H1 (cell line): Measurements from ENCODE around the gene TNFRSF18. TPM values are rescaled to one million over a fixed set of nuclear protein-coding genes. Genes with fewer than 3 reads are reported as not detected.

Experiments
- CTCF ChIA-PET: fragments of 300-600 bp; sonication (Branson Sonifier 250); formaldehyde crosslinking; loops from one replicate; lab custom pipeline; 2021; ENCODE audit not compliant: partially characterized antibody; lab: Charles Lee
- POLR2A ChIA-PET: fragments of 300-600 bp; sonication (Branson Sonifier 250); formaldehyde crosslinking; loops from one replicate; lab custom pipeline; 2021; ENCODE audit warnings: inconsistent platforms; ENCODE audit not compliant: partially characterized antibody; lab: Charles Lee
- DNase-seq, 2 experiments: peaks; one replicate each; pipeline versions ENCODE4 v3.0.0 to v3.0.0-alpha.2; 2010 to 2022; ENCODE audit warnings: low spot score in 2 of 2, low read depth in 1 of 2, mixed read lengths in 1 of 2
- FAIRE-seq: peaks from 2 replicates; lab custom pipeline; 2011; peaks lifted over from hg19 to GRCh38; lab: Jason Lieb, UNC
- H2AFZ ChIP-seq: 2 replicates; pipeline ENCODE4 v1.8.1; 2012; ENCODE audit warnings: low read length, inconsistent platforms
- H2AK5ac ChIP-seq: 2 replicates; pipeline ENCODE4 v1.6.1; 2013; ENCODE audit warnings: low read depth, low read length
- H2BK120ac ChIP-seq: replicated peaks from 2 replicates; pipeline ENCODE3; 2013; ENCODE audit warnings: low read depth, low read length, inconsistent platforms
- H2BK12ac ChIP-seq: 2 replicates; pipeline ENCODE4 v1.6.1; 2013; ENCODE audit warnings: low read depth, low read length
- H2BK15ac ChIP-seq: 2 replicates; pipeline ENCODE4 v1.6.1; 2013; ENCODE audit warnings: low read length
- H2BK20ac ChIP-seq: 2 replicates; pipeline ENCODE4 v1.6.1; 2013; ENCODE audit warnings: low read length
- H2BK5ac ChIP-seq: 2 replicates; pipeline ENCODE4 v1.6.1; 2013; ENCODE audit warnings: low read depth, low read length
- H3K14ac ChIP-seq: 2 replicates; pipeline ENCODE4 v1.6.1; 2013; ENCODE audit warnings: inconsistent platforms; ENCODE audit not compliant: insufficient read length
- H3K18ac ChIP-seq: 2 replicates; pipeline ENCODE4 v1.6.1; 2013; ENCODE audit warnings: low read length; ENCODE audit errors: extremely low read depth
- H3K23ac ChIP-seq: 2 replicates; pipeline ENCODE4 v1.6.1; 2013; ENCODE audit warnings: inconsistent platforms; ENCODE audit not compliant: insufficient read length
- H3K23me2 ChIP-seq: 2 replicates; pipeline ENCODE4 v1.6.1; 2013; ENCODE audit warnings: low read depth, low read length
- H3K27ac ChIP-seq: 2 replicates; pipeline ENCODE4 v1.6.1; 2011; ENCODE audit warnings: low read depth, low read length, inconsistent platforms
- H3K27me3 ChIP-seq, 4 experiments: replicated peaks in 1 of 4; 1 replicate in 1 of 4; 2 replicates in 3 of 4; pipeline versions ENCODE4 v1.6.1 to v1.8.1; 2011 to 2013; ENCODE audit warnings: low read length in 3 of 4, mild to moderate bottlenecking in 3 of 4, inconsistent platforms in 2 of 4, mixed read lengths in 2 of 4, moderate library complexity in 1 of 4; ENCODE audit not compliant: control insufficient read depth in 3 of 4, insufficient read depth in 3 of 4; ENCODE audit errors: extremely low read depth in 1 of 4
- H3K36me3 ChIP-seq, 4 experiments: 2 replicates each; pipeline versions ENCODE4 v1.6.1 to v1.8.1; 2011 to 2013; ENCODE audit warnings: mild to moderate bottlenecking in 4 of 4, low read length in 3 of 4, moderate library complexity in 2 of 4, control low read depth in 1 of 4, inconsistent platforms in 1 of 4; ENCODE audit not compliant: insufficient read depth in 4 of 4, control insufficient read depth in 2 of 4
- H3K4ac ChIP-seq: replicated peaks from 2 replicates; pipeline ENCODE3; 2013; ENCODE audit warnings: low read length, low read depth, mixed read lengths, inconsistent platforms; ENCODE audit not compliant: insufficient read length
- H3K4me1 ChIP-seq, 4 experiments: replicated peaks in 1 of 4; 1 replicate in 1 of 4; 2 replicates in 3 of 4; pipeline versions ENCODE4 v1.6.1 to v1.8.1; 2011 to 2013; ENCODE audit warnings: low read length in 3 of 4, inconsistent platforms in 2 of 4, mixed read lengths in 1 of 4; ENCODE audit not compliant: insufficient read depth in 4 of 4, control insufficient read depth in 3 of 4
- H3K4me2 ChIP-seq, 2 experiments: 2 replicates each; pipeline versions ENCODE4 v1.6.1 to v1.8.1; 2011 to 2013; ENCODE audit warnings: low read depth in 2 of 2, low read length in 2 of 2, control low read depth in 1 of 2, inconsistent platforms in 1 of 2, mild to moderate bottlenecking in 1 of 2; ENCODE audit not compliant: insufficient read depth in 1 of 2
- H3K4me3 ChIP-seq, 4 experiments: fragments of 200-600, 300-600 bp in 1 of 4; sonication (generic), shearing (Covaris generic), sonication (Bioruptor Twin) in 1 of 4; 2 replicates each; pipeline versions ENCODE4 v1.5.1 to v1.8.1; 2011 to 2016; ENCODE audit warnings: low read length in 4 of 4, low read depth in 3 of 4, control low read depth in 2 of 4, inconsistent platforms in 2 of 4, mild to moderate bottlenecking in 2 of 4, mixed read lengths in 1 of 4, moderate library complexity in 1 of 4; ENCODE audit not compliant: insufficient read depth in 2 of 4; ENCODE audit errors: extremely low read depth in 1 of 4
- H3K56ac ChIP-seq: replicated peaks from 2 replicates; pipeline ENCODE3; 2013; ENCODE audit warnings: low read depth, mild to moderate bottlenecking, mixed read lengths, low read length, inconsistent platforms; ENCODE audit not compliant: insufficient read length
- H3K79me1 ChIP-seq: 2 replicates; pipeline ENCODE4 v1.6.1; 2013; ENCODE audit warnings: low read depth, low read length, control low read depth
- H3K79me2 ChIP-seq, 2 experiments: 2 replicates each; pipeline versions ENCODE4 v1.6.1 to v1.8.1; 2012 to 2013; ENCODE audit warnings: low read length in 2 of 2, mild to moderate bottlenecking in 2 of 2, inconsistent platforms in 1 of 2; ENCODE audit not compliant: insufficient read depth in 2 of 2, control insufficient read depth in 1 of 2
- H3K9ac ChIP-seq, 4 experiments: replicated peaks in 1 of 4; 1 replicate in 1 of 4; 2 replicates in 3 of 4; pipeline versions ENCODE4 v1.6.1 to v1.8.1; 2011 to 2013; ENCODE audit warnings: low read depth in 3 of 4, low read length in 3 of 4, control low read depth in 2 of 4, mild to moderate bottlenecking in 2 of 4, moderate library complexity in 2 of 4, inconsistent platforms in 1 of 4; ENCODE audit errors: extremely low read depth in 1 of 4
- H3K9me3 ChIP-seq, 2 experiments: 2 replicates each; pipeline versions ENCODE4 v1.6.1 to v1.8.1; 2012 to 2013; ENCODE audit warnings: mild to moderate bottlenecking in 2 of 2, moderate library complexity in 2 of 2, control low read depth in 1 of 2, inconsistent platforms in 1 of 2, low read depth in 1 of 2, low read length in 1 of 2, mixed read lengths in 1 of 2; ENCODE audit not compliant: insufficient read depth in 2 of 2
- H4K20me1 ChIP-seq, 2 experiments: replicated peaks in 1 of 2; 2 replicates each; pipeline versions ENCODE3 to v1.8.1; 2011 to 2013; ENCODE audit warnings: inconsistent platforms in 2 of 2, low read length in 2 of 2, mild to moderate bottlenecking in 1 of 2; ENCODE audit not compliant: insufficient read depth in 2 of 2, control insufficient read depth in 1 of 2
- H4K5ac ChIP-seq: 2 replicates; pipeline ENCODE4 v1.6.1; 2013; ENCODE audit warnings: low read length, low read depth, mixed read lengths, inconsistent platforms; ENCODE audit not compliant: insufficient read length
- H4K8ac ChIP-seq: 2 replicates; pipeline ENCODE4 v1.8.0; 2013; ENCODE audit warnings: mild to moderate bottlenecking, moderate library complexity, low read length, inconsistent platforms; ENCODE audit not compliant: insufficient read depth; ENCODE audit errors: extremely low read depth
- H4K91ac ChIP-seq: replicated peaks from 2 replicates; pipeline ENCODE3; 2013; ENCODE audit warnings: low read length, mixed read lengths, inconsistent platforms; ENCODE audit not compliant: insufficient read length
- ATF2 ChIP-seq: IDR thresholded peaks from 2 replicates; pipeline ENCODE4 v1.6.1; 2012; ENCODE audit warnings: low read length, inconsistent platforms
- CBX5 ChIP-seq: fragments of 300-800, 300-1000 bp; sonication (generic); IDR thresholded peaks from 2 replicates; pipeline ENCODE4 v1.7.1; 2016; ENCODE audit warnings: antibody characterized with exemption, low read length, low read depth
- CREB1 ChIP-seq: IDR thresholded peaks from 2 replicates; pipeline ENCODE4 v1.6.1; 2012; ENCODE audit warnings: inconsistent platforms
- CTBP2 ChIP-seq: IDR thresholded peaks from 2 replicates; pipeline ENCODE4 v1.7.0; 2011; ENCODE audit warnings: borderline replicate concordance, mild to moderate bottlenecking, moderate library complexity, mixed read lengths, low read length; ENCODE audit not compliant: insufficient read depth, insufficient read length
- E2F6 ChIP-seq: IDR thresholded peaks from 2 replicates; pipeline ENCODE4 v1.6.1; 2012; ENCODE audit warnings: inconsistent platforms
- JUN ChIP-seq: IDR thresholded peaks from 2 replicates; pipeline ENCODE4 v1.6.1; 2011; ENCODE audit warnings: low read depth, mild to moderate bottlenecking, improper control_type of control experiment, low read length
- POU5F1 ChIP-seq: IDR thresholded peaks from 2 replicates; pipeline ENCODE4 v1.6.1; 2011; ENCODE audit warnings: low read depth, mild to moderate bottlenecking, low read length, moderate library complexity
- TAF1 ChIP-seq: IDR thresholded peaks from 2 replicates; pipeline ENCODE4 v1.6.1; 2011; ENCODE audit warnings: mild to moderate bottlenecking, low read depth, low read length
- TBP ChIP-seq: IDR thresholded peaks from 2 replicates; pipeline ENCODE4 v1.6.1; 2011; ENCODE audit warnings: low read depth, low read length, improper control_type of control experiment
- USF2 ChIP-seq: IDR thresholded peaks from 2 replicates; pipeline ENCODE4 v1.6.1; 2011; ENCODE audit warnings: low read length, improper control_type of control experiment
- WGBS, 2 experiments: shearing (Covaris generic) in 1 of 2; methylation state at CpG; one replicate each; pipeline versions ENCODE4 v1.1.6 to v1.1.7; 2013 to 2015; ENCODE audit warnings: low lambda C conversion rate in 2 of 2, mixed read lengths in 2 of 2, inconsistent platforms in 1 of 2, low coverage in 1 of 2, missing lambda C conversion rate in 1 of 2; ENCODE audit not compliant: insufficient replicate concordance in 2 of 2, insufficient coverage in 1 of 2, insufficient read length in 1 of 2; ENCODE audit errors: extremely low coverage in 1 of 2, missing lambda C conversion rate in 1 of 2; 5-methylcytosine and 5-hydroxymethylcytosine counted together
- polyA plus RNA-seq, 7 experiments: library from polyadenylated mRNA; depleted of rRNA in 3 of 7; stranded (reverse) in 5 of 7; unstranded in 2 of 7; fragments of >200 nt in 5 of 7; fragments of 200-250 nt in 2 of 7; gene quantifications; 1 replicate in 5 of 7; 2 replicates in 1 of 7; 4 replicates in 1 of 7; pipeline versions ENCODE4 v1.2.1 to v1.2.3, GENCODE V29; 2011 to 2013; ENCODE audit warnings: missing spikeins in 2 of 7, mixed read lengths in 2 of 7
- total RNA-seq: library from RNA; stranded (reverse); fragmentation: NEBNext Ultra II Directional; extraction: Animal tissue kit (Norgen Biotek cat#: 25700); gene quantifications from 2 replicates; pipeline ENCODE4 v1.2.1, GENCODE V29; 2021

Gene TNFRSF18
- total and polyA plus RNA-seq, 2 of the 8 experiments (the other 6 are each of a cell fraction or from before 2014, with no cell fraction given) = 1.5 to 2.5 TPM

GRCh38 chr1:1255611-1256010 lies 49.2 kb upstream of the TNFRSF18 start:
- FAIRE-seq = no peak
- peaks cover 8% of the 10 kb centered on the region for H3K79me1 ChIP-seq
- no peak overlapping the region for H4K5ac ChIP-seq
- H4K8ac ChIP-seq = no peak overlapping the region; the same call in 1 of the 2 replicates
- no peak overlapping the region for H2AK5ac ChIP-seq
- H4K91ac ChIP-seq = no peak overlapping the region
- no peaks in the 10 kb centered on the region for H3K27me3 ChIP-seq
- H3K23ac ChIP-seq = no peak overlapping the region
- no peak overlapping the region for H2AFZ ChIP-seq
- CTCF ChIA-PET = interaction anchor here (0.5 to 1.7 kb wide), 4 partner anchors 8 to 36 kb away, joined by 3 to 7 read pairs (median 4); no protein-coding TSS in a partner anchor
- no peak overlapping the region for H2BK15ac ChIP-seq
- peaks cover 0 to 14% (median 8%) of the 10 kb centered on the region in 4 experiments; a peak in 6 of 7 replicates for H3K4me1 ChIP-seq
- H3K18ac ChIP-seq = no peak overlapping the region
- no peak overlapping the region for H3K9ac ChIP-seq
- no peak overlapping the region for H3K56ac ChIP-seq
- peaks cover 7 to 24% of the 10 kb centered on the region in 2 experiments for H4K20me1 ChIP-seq
- H2BK5ac ChIP-seq = 0 out of 2 replicates have a peak overlapping the region, but pooled peaks have one; percentile 24
- TF ChIP-seq POU5F1 (no peak), CBX5 (no peak), TAF1 (no peak), USF2 (no peak), JUN (no peak), TBP (no peak), ATF2 (no peak), CTBP2 (no peak), E2F6 (no peak), CREB1 (no peak)
- H3K4me3 ChIP-seq = no peak overlapping the region
- H2BK20ac ChIP-seq = no peak overlapping the region
- no peak overlapping the region for H2BK120ac ChIP-seq
- no peak overlapping the region for H3K4ac ChIP-seq
- peaks cover 0 to 32% (median 17%) of the 10 kb centered on the region in 4 experiments; a peak in 7 of 8 replicates for H3K36me3 ChIP-seq
- no peak overlapping the region for H2BK12ac ChIP-seq
- no peak for DNase-seq
- H3K27ac ChIP-seq = no peak overlapping the region
- H3K79me2 ChIP-seq = peaks cover 0 to 5% of the 10 kb centered on the region in 2 experiments; a peak in 1 of 4 replicates
- 97% methylated on average over 10 of the region's 10 CpGs; no CpG with 5 or more reads in 1 of the 2 experiments for WGBS, 2 experiments
- no peak overlapping the region for H3K4me2 ChIP-seq
- no peaks in the 10 kb centered on the region for H3K9me3 ChIP-seq
- H3K14ac ChIP-seq = no peak overlapping the region
- POLR2A ChIA-PET = no interaction called here
- H3K23me2 ChIP-seq = no peaks in the 10 kb centered on the region
